ENCODE results near the gene PHLPP2.
"Not testable (repeated sequence)": the region's sequence is repeated elsewhere in the genome, so short reads cannot be mapped to it uniquely, and the experiment has no call there.

Gene PHLPP2

GRCh38 chr16:71666264-71666663 is 58.2 kb downstream of the PHLPP2 start:
- no peak for DNase-seq

GRCh38 chr16:71659471-71659870 is 65.0 kb downstream of the PHLPP2 start:
- no peak for DNase-seq

- no peak for DNase-seq
Observed at GRCh38 chr16:71658771-71659170, 65.7 kb downstream of the PHLPP2 start.

GRCh38 chr16:71649704-71650103 is 74.8 kb downstream of the PHLPP2 start:
- no peak for DNase-seq

GRCh38 chr16:71648921-71649320 is 75.6 kb downstream of the PHLPP2 start:
- DNase-seq: no peak

- DNase-seq: no peak
Observed at GRCh38 chr16:71648162-71648561, 76.3 kb downstream of the PHLPP2 start.

GRCh38 chr16:71647391-71647790 is 77.1 kb downstream of the PHLPP2 start:
- no peak for DNase-seq

- no peak for DNase-seq
Observed at GRCh38 chr16:71645450-71645849, 79.1 kb downstream of the PHLPP2 start.

GRCh38 chr16:71637398-71637797 is 87.1 kb downstream of the PHLPP2 start:
- no peak for DNase-seq

- DNase-seq: no peak
Observed at GRCh38 chr16:71635632-71636031, 88.9 kb downstream of the PHLPP2 start.

- DNase-seq: no peak
Observed at GRCh38 chr16:71631776-71632175, 92.7 kb downstream of the PHLPP2 start.

- no peak for DNase-seq
Observed at GRCh38 chr16:71630808-71631207, 93.7 kb downstream of the PHLPP2 start.

- no peak for DNase-seq
Observed at GRCh38 chr16:71629278-71630016, 95.1 kb downstream of the PHLPP2 start.

- no peak for DNase-seq
Observed at GRCh38 chr16:71628810-71629209, 95.7 kb downstream of the PHLPP2 start.

- no peak for DNase-seq
Observed at GRCh38 chr16:71627731-71628181, 96.7 kb downstream of the PHLPP2 start.

- no peak for DNase-seq
Observed at GRCh38 chr16:71626858-71627213, 97.7 kb downstream of the PHLPP2 start.

GRCh38 chr16:71626018-71626857 is 98.3 kb downstream of the PHLPP2 start, which contains the start of gene MARVELD3:
Gene MARVELD3 (plus strand): TSS chr16:71626184. CDS start chr16:71626230, 46 bp downstream.
- DNase-seq: no peak

- DNase-seq: no peak
Observed at GRCh38 chr16:71625113-71625850, 99.2 kb downstream of the PHLPP2 start.

GRCh38 chr16:71623597-71623996 is 100.9 kb downstream of the PHLPP2 start:
- DNase-seq: no peak

- DNase-seq: no peak
Observed at GRCh38 chr16:71622088-71622487, 102.4 kb downstream of the PHLPP2 start.

GRCh38 chr16:71618429-71618828 is 106.1 kb downstream of the PHLPP2 start:
- no peak for DNase-seq

GRCh38 chr16:71614956-71615355 is 109.5 kb downstream of the PHLPP2 start:
- not testable (repeated sequence) for DNase-seq

Measured in GDM1 (cell line).